HG03039 (cell line): ENCODE results near the gene PUSL1.

Source experiments
- ATAC-seq: cut with Tn5 transposase; IDR thresholded peaks from one replicate; pipeline ENCODE4 v1.9.1; 2021; ENCODE audit warnings: mild to moderate bottlenecking, moderate library complexity; ENCODE audit not compliant: unreplicated experiment

The PUSL1 gene, protein sequence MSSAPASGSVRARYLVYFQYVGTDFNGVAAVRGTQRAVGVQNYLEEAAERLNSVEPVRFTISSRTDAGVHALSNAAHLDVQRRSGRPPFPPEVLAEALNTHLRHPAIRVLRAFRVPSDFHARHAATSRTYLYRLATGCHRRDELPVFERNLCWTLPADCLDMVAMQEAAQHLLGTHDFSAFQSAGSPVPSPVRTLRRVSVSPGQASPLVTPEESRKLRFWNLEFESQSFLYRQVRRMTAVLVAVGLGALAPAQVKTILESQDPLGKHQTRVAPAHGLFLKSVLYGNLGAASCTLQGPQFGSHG

DNA sequence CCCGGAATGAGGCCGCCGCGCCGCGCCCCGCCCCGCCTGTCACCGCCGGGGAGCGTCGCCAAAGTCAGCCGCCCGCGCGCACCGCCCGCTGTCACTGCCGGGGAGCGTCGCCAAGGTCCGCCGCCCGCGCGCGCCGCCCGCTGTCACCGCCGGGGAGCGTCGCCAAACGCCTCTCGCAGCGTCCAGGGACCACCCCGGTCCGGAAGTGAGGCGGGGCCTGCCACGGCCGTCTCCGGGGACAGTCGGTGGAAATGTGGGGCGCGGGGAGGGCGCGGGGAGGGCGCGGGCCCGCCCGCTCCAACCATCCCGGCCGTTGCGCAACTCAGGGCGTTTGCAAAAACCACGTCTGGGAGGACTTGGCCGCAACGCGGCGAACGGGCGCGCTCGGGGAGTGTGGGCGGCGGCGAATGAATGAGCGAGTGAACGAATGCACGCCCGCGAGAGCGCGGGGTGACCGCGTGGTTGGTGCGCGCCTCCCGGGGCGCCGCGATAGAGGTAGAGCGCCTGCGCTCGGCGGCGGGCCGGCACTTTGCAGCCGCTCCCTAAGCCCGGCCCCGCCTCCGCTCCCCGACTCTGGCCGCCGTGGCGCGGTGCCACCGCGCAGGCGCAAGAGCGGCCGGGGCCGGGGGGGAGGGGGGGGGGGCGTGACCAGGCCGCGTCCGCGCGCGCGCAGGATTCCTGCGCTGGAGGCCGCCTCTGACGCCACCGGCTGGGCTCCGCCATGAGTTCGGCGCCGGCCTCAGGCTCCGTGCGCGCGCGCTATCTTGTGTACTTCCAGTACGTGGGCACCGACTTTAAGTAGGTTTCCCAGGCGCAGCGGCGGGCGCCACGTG is at the start of gene PUSL1, which contains the start of gene ACAP3:
Gene PUSL1, plus strand, starts transcription at position 675 of the 833 bp plus-strand sequence. Its CDS starts 47 bp downstream, at position 722.
Gene ACAP3, minus strand, starts transcription at position 8 of the 833 bp plus-strand sequence. CDS start 115 bp downstream, outside the sequence.
- ATAC-seq, result peak; percentile 48

DNA sequence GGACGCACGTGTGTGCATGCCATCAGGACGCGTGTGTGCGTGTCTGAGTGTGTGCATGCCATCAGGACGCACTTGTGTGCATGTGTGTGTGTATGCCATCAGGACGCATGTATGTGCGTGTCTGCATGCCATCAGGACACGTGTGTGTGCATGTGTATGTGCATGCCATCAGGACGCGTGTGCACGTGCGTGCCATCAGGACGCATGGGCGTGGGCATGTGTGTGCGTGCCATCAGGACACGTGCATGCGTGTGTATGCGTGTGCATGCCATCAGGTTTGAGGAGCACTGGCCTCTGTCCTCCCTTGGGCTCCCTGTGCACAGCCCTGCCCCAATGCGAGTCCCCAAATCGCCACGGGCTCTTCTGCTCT is 49.3 kb upstream of the PUSL1 start:
- ATAC-seq, result no peak

DNA sequence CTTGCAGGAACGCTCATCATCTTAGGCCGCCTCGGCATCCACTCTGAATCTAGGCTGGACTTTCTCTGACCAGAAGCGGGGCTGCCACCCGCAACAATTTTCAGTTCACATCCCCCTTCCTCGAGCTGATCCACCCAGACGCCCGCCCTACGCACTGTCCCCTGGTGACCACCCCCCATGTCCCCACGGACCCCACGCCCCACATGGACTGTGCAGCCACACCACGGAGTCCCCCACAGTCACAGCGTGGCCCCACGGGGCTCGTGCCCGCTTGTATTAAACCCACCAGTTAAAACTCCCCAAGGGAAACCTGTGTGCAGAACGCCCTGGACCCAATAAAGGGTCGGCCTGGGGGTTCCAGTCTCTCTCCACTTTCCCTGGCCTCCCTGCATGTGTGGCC is 48.9 kb upstream of the PUSL1 start:
- ATAC-seq, result no peak

DNA sequence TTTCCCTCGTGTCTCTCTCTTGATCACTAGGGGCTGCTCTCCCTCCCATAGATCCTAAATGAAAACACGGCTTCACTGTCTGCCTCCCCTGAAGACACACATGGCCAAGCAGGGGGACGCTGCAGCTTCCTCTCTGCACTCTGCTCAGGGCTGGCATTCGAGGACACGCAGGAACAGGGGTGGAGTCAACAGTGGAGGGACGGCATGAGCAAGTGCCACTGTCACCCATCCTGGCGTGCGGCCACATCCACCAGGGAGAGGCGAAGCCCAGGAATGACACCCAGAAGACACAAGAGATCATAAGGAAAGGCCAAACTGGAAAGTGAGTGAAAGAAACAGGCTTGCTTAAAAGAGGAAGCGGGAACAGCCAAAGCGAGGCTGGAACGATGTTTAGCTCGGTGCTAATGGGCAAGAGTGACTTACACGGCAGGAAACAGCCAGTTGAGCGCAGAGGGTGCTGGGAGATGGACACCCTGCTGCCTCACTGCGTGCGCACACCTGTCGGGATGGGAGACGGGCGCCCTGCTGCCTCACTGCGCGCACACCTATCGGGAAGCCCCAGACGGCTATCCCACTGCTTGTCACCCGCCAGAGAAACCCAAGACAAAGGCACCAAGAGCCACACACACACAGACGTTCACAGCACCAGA is 48.3 kb upstream of the PUSL1 start:
- no peak for ATAC-seq

DNA sequence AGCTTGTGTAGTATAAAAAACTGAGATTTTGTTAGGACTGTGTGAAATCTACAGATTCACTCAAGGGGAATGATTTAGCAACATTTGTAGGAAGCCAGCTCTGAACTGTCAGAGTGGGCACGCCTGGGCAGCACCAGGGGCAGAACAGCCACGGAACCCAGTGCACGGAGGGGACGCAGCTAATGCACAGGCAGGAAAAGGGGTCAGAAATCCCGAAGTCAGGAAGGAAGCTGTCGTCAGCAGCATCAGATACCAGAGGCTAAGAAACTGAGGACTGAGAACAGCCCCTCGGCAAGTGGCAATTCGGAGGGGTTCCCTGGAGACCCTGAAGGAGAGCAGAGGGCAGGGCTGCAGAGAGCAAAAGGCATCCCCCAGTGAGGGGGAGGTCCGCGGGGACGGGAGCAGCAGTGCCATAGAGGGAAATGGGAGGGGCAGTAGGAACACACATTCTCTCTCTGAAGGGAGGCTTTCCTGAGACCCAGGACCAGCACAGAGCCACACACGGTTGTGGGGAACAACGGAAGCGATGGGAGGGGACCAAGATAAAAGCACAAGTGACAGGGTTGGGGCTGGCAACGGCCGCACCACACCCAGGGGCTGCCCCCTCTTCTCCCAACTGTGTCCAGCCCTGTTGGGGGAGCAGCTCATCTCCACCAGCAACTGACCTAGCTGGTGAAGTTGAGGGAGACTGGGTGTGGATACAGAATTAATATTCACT is 47.4 kb upstream of the PUSL1 start:
- no peak for ATAC-seq

DNA sequence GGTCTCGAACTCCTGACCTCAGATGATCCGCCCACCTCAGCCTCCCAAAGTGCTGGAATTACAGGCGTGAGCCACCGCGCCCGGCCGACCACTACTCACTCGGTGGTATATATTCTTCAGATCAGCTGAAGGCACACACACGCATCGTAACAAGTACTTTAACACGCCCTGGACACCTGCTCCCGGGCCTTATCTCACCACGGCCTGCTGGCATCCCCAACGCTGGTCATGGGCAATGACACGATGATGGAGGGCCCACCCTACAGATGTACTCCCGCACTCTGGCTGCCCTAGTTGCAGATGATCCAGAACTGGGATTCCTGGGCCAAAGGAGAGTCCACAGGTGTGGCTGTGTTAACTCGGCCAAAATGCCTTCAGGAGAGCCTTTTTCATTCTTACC is 46.3 kb upstream of the PUSL1 start:
- ATAC-seq, result no peak

DNA sequence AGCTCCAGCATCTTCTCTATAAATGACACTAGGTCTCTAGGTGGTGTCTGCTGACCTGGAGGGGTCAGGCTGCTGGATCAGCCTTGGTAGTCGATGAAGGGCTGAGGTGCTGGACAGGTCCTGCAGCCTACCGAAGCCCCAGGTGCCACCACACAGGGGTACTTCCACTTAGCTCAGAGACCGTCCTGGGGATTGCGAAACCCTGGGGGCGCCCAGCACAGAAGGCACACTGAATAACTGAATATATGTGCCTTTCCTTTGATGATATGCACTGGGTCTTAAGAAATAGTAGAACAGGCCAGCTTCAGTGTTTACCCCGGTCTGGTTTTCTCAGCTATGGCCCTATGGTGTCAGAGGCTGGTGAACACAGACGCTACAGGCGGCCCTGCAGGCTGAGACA is 45.6 kb upstream of the PUSL1 start:
- no peak for ATAC-seq

DNA sequence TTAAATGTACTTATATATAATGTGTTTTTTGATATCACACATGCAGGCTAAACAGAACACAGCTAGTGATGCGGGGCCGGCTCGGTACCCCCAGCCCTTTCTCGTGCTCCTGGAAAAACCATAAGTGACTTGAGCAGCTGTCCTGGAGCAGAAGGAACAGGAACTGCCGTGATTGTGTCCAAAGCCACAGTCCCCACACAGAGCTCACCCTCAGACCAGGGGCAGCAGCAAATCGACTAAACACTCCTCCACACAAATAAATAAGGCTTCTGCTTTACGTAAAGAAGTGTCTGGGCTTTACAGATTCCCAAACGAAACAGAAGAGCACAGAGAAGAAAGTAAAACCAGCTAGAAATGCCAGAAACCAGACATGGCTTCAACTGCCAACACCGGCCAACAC is 44.4 kb upstream of the PUSL1 start:
- no peak for ATAC-seq

DNA sequence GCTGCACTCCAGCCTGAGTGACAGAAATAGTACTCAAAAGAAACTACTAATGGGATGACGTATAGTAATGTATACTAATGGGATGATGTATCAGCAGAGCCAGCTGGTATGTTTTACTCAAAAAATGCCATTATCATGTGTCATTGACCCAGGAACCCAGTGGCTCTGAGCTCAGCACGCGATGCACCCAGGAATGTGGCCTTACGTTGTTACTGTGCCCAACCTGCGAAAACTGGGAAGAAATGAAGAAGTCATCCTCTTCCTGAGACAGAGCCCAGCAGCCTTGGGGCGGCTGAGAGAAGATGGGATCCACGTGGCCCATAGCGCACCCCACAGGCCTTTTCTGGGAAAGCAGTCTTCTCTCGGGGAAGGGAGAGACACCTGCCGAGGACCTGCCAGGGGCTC is 43.5 kb upstream of the PUSL1 start:
- no peak for ATAC-seq

DNA sequence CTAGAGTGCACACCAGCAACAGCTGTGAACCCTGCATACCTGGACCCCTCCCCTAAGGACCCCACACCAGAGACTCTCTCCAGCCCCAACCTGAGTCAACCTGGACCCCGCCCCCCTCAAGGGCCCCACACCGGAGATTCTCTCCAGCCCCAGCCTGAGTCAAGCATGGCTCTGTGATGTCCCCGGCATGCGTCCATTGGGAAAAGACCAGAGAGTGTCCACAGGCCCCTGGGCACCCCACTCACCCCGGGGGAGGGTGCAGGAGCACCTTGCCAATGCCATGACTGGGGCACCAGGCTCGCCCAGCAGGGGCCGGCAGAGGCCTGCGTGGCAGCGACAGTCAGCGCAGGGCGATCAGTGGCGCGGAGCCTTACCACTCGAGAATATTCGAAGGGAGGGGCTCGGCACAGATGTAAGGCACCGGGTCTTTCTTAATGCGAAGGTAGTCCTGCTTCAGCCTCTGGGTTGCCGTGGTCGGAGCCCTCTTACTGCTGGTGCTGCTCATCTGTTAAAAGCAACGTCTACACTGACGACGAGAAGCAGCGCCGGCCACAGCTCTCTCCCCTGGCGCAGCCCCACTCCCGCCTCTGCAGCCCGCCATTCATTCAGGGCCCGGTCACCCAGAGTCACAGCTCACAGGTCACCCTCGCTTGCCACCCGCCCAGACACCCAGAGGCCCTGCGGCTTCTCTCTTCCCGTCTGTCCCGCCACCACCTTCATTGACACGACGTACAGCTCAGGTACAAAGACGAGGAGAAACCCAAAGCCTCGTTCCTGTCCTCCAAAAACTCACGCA is 40.7 kb upstream of the PUSL1 start:
- no peak for ATAC-seq

DNA sequence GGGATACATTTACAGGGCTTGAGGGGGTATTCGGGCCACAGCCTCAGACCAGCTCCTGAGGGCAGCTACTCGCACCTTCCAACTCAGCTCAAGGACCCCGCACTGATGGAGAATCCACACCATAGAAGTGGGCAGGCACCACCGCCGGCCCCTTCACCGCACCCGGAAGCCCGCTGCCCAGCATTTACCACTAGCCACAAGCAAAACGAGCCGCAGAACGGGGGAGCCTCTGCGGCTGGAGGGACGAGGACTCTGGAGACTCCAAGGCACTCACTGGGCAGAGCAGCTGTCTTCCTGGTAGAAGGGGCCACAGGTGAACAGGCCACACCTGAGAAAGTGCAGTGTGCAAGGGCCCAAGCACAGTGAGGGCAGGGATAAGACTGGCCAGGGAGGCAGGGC is 40.1 kb upstream of the PUSL1 start:
- ATAC-seq, result no peak

DNA sequence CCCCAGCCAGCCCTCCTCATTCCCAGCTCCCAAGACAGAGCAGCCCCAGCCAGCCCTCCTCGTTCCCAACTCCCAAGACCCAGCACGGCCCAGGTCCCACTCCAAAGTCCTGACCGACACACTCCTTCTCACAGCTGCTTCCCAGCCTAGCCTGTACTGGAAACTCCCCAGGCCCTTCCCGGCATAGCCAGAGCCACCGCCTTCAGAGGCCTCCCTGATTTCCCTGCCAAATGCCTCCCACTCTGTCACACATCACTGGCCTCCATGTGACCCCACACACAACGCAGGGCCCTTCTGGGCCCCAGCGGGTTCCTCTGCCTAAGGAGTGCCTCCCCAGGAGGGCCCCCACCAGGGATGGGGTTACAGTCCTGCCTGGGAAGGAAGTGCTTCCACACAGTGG is 37.6 kb upstream of the PUSL1 start:
- no peak for ATAC-seq

DNA sequence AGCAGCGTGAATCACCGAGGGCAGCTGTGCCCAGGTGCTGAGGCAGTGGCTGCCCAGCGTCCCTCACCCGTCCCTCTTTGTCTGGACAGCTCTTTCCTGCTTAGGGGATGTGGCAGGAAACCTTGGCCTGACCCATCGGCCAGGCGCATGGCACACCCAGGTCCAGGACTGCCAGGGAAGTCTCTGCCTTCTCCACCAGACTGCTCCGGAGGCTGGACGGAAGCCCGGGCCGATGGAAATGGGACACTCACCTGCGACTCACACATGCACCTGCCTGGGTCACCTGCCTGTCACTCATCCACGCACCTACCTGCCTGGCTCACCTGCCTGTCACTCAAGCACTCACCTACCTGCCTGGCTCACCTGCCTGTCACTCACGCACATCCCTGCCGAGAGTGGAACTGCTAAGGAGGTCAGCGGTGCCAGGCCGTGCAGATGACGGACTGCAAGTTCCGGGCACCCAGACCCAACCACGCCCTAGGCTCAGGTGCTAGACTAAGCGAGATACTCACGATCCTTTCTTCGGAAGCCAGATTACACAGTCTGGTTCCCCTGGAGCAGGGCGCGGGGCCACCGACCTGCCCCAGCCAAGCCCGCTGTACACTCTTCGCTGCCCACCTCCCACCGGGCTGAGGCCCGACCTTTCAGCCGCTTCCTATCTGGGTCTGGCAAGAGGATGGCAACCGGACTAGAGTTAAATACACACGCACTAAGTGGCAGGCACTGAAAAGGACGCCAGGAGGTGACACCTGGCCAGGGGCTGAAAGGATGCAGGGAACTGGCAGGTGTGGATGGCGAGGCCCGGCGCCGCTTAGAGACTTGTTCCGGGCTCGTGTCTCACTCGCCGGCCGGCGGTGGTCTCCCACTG is 35.8 kb upstream of the PUSL1 start:
- ATAC-seq, result no peak

DNA sequence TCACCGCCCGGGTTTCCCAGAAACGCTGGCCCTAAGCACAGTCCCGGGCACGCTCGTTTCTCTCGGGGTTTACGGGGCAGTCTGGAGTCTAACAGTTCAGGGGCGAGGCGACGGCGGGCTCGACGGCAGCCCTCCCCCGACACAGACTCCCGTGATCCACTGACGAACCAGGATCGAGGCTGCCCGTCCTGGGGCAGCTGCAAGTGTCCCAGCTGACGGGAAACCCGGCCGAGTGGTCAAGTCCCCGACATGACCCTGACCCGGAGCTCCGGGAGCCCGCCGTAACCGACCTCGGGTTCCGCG is 35.2 kb upstream of the PUSL1 start:
- ATAC-seq, result peak; percentile 14

DNA sequence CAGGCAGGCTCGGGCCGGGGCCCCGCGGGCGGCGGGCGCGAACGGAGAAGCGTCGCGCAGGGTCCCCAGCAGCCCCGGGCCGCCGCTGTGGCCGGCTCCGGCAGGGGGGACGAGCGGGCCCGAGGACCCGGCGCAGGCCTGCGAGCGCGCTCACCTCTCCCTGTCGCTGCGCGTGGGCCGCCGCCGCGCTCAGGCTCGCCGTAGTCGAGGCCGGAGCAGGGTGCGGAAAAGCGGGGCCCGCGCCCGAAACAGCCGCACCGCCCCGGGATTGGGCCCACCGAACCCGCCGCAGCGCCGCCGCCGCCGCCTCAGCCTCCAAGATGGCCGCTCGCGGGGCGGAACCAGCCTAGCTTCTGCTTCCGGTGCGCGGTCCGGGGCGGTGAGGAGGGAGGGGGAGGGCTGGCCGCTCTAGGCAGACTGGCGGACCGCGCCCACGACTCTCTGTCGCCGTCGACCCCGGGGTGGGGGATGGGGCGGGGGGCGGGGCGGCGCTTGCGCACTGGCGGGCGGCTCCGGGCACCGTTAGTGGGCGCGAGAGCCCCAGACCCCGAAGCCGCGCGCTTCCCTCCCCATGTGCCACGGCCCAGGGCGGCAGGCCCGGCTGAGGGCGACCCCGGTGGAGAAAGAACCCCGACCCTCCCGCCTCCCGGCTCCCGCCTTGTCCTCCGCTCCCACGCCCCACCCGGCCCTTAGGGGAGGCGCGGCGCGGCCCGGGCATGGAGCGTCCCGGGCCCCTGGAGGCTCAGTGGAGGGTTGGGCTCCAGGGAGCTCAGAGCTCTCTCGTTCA is 34.7 kb upstream of the PUSL1 start, which contains the start of gene UBE2J2:
Gene UBE2J2, minus strand, starts transcription at position 343 of the 787 bp plus-strand sequence. CDS start 5,862 bp downstream, outside the sequence.
- ATAC-seq, result peak; percentile 86

DNA sequence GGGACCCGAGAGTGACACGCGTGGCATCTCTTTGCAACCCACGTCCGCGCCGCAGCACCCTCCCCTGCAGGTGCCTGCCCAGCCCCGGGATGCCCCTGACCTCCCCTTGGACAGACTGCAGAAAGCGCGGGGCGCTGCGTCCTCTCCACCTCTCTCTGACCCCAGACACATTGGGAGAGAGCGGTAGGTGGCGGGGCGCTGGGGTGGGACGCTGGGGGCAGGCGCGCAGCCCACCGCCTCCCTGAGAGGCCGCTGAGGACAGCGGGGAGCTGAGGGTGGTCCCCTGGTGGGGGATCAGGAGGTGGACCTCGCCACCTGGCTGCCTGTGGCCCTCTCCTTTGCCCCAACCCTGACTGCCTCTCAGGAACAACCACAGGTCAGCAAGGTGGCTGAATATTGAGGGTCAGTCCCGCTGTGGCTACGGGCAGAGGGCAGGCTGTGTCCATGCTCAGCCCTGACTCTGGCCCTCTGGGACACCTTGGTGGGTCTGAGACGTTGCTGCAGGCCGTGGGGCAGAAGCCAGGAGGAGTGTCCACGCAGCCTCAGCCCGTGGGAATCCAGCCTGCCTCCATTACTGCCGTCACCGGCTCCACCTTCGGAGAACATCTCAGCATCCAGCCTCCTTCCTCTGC is 34.0 kb upstream of the PUSL1 start:
- ATAC-seq, result no peak

DNA sequence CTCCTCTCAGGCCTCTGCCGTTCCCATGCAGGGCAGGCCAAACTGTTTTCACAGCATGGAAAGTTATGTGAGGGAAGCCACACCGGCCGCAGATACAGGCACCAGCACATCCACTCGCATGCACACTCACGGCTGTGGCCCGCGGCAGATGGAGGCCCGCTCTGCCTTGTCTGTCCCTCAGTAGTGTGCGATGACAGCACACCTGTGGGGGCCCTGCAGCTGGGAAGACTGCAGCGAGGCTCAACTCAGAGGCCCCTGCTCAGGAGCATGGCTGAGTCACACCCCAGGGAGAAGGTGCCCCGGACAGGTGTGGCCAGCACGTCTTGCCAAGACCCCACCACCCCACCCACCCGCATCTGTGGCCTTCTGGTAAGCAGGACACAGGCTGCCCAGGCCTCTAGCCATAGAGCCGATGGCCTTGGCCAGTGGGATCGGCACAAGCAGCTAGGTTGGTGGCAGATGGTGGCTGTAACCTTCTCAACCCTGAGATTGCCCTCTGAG is 33.4 kb upstream of the PUSL1 start:
- no peak for ATAC-seq

DNA sequence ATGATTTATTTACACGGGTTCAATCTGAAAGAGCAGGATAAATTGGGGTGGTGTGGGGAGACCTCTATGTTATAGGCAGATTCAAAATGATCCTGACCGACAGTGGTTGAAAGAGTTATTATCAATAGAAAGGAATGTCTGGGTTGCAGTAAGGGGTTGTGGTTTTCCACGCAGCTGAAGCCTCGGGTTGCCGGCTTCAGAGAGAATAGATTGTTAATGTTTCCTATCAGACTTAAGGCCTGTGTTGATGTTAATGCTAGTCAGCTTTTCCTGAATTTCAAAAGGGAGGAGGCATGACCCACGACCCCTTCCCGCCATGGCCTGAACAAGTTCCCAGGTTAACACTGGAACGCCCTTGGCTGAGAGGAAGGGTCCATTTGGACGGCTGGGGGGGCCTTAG is 32.6 kb upstream of the PUSL1 start:
- no peak for ATAC-seq
